ENCODE results near the gene SLC25A52.
A peak's percentile ranks its signal among the peaks of the same experiment; 100 is the strongest.
"Not testable (repeated sequence)": the region's sequence is repeated elsewhere in the genome, so short reads cannot be mapped to it uniquely, and the experiment has no call there.

The SLC25A52 gene

DNA sequence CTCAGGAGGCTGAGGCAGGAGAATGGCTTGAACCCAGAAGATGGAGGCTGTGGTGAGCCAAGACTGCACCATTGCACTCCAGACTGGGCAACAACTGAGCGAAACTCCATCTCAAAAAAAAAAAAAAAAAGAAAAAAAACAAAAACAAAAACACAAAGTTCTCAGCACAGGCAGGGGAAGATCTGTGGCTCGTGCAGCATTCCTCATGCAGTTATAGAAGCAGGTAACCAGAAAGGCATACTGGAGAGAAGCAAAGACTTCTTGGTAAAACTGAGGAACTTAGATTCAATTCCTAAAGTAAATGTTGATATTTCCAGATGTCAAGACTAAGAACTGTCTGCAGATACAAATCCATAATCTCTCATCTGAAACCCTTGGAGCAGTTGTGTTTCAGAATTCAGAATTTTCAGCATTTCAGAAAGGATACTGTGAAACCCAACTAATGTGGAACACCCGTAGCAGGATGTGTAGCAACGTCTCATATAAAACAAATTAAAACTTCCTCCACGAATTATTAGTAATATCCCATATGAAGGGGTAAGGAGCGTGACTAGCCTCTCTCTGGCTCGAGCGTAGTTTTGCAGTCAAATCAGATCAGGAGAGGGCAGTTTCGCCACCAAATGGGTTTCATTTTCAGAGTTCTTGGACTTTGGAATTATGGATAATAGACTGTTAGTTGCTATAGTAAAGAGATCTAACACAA is 13.2 kb upstream of the SLC25A52 start:
- DNase-seq (ENCODE audit: low read depth) = no peak

DNA sequence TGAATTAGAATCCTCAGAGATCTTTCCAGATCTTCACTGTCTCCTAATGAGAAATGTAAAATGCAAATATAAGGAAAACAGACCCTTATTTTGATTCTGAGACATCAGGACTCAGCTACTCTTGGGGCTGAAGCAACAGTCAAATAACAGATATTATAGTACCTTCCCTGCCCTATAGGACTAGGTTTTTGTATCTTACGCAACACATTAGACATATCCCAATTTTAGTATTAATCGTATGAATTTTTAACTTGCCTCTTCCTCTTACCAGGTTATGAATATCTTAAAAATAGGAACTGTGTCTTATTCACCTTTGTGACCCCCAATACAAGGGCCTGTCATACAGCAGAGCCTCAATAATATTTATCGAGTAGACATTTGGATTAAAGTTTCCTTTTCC is 12.0 kb upstream of the SLC25A52 start:
- no peak for DNase-seq (ENCODE audit: low read depth)
- H3K4me3 ChIP-seq (ENCODE audit: low read depth, low read length) = no peak overlapping the region
- TF ChIP-seq, protein P1, sequence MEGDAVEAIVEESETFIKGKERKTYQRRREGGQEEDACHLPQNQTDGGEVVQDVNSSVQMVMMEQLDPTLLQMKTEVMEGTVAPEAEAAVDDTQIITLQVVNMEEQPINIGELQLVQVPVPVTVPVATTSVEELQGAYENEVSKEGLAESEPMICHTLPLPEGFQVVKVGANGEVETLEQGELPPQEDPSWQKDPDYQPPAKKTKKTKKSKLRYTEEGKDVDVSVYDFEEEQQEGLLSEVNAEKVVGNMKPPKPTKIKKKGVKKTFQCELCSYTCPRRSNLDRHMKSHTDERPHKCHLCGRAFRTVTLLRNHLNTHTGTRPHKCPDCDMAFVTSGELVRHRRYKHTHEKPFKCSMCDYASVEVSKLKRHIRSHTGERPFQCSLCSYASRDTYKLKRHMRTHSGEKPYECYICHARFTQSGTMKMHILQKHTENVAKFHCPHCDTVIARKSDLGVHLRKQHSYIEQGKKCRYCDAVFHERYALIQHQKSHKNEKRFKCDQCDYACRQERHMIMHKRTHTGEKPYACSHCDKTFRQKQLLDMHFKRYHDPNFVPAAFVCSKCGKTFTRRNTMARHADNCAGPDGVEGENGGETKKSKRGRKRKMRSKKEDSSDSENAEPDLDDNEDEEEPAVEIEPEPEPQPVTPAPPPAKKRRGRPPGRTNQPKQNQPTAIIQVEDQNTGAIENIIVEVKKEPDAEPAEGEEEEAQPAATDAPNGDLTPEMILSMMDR (IDR thresholded peaks at IDR 0.05; ENCODE audit: insufficient read depth, low read depth, low read length, missing control alignments) = no peak

More for the DNA sequence above, 13.2 kb upstream of the SLC25A52 start:
- TF ChIP-seq, protein P1 (IDR thresholded peaks at IDR 0.05; ENCODE audit: insufficient read depth, low read depth, low read length, missing control alignments) = no peak
- no peak overlapping the region for H3K4me3 ChIP-seq (ENCODE audit: low read depth, low read length)

DNA sequence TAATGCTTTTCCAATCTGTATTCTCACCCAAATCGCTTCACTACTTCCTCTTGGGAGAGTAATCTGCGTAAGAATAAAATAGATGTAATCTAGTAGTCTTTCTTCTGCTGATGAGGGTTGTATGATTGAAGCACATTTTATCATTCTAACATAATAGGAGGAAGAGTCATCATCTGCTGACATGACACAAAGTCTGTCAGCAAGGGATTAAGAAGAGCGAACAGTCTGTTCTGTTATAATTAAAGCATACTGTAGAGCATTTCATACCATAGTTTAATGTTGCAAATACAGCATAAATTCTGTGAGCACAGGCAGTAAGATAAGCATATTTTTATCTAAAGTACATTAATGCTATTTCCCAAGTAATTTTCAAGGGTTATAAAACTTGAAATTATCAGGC is 10.4 kb downstream of the SLC25A52 start:
- no peak for DNase-seq (ENCODE audit: low read depth)
- TF ChIP-seq, protein P1 (IDR thresholded peaks at IDR 0.05; ENCODE audit: insufficient read depth, low read depth, low read length, missing control alignments) = no peak

DNA sequence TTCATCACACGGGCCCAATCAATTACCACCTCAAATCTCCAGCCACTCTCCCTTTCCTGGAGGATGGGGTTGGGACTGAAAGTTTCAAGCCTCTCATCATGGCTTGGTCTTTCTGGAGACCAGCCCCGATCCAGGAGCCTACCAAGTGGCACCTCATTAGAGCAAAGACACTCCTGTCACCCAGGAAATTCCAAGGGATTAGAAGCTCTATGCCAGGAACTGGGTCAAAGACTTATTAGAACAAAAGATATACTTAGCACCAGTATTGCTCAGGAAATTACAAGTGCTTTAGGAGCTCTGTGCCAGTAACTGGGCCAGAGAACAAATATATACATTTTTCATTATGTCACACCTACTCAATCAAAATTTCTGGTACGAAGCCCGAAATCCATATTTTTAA is 14.3 kb downstream of the SLC25A52 start:
- TF ChIP-seq, protein P1 (IDR thresholded peaks at IDR 0.05; ENCODE audit: insufficient read depth, low read depth, low read length, missing control alignments) = no peak
- H3K4me3 ChIP-seq (ENCODE audit: low read depth, low read length) = no peak overlapping the region
- DNase-seq (ENCODE audit: low read depth) = no peak

More for the DNA sequence above, 10.4 kb downstream of the SLC25A52 start:
- no peak overlapping the region for H3K4me3 ChIP-seq (ENCODE audit: low read depth, low read length)

DNA sequence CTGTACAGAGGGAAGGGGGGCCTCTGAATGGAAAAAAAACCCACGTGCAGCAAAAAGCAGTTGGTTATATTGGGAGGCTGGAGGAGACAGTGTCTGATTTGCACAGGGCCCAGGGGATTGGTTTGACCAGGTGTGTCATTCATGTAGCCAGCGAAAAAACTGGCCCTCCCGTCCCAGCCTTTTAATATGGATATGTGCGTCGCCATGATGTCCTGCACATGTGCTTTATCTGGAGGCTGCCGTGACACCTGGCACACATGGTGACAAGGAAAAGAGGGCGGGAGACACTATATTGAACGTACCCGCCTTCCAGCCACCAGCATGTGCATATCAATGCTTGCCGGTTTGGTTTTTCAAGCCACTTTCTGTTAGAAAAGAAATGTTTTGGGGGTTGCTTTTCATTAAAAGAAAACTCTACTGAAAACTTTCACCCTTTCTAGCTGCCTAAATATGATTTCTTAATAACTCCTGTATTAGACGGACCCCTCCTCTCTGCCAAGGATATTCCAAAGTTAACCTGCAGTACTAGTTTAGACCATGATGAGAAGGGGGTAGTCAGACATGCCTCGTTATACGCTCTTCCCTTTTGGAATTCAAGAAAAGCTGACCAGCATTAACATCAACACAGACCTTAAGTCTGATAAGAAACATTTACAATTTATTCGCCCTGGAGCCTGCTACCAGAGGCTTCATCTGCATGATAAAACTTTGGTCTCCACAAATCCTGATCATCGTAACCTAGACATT is 16.2 kb downstream of the SLC25A52 start:
- no peak overlapping the region for H3K4me3 ChIP-seq (ENCODE audit: low read depth, low read length)
- TF ChIP-seq, protein P1 (IDR thresholded peaks at IDR 0.05; ENCODE audit: insufficient read depth, low read depth, low read length, missing control alignments) = no peak
- DNase-seq (ENCODE audit: low read depth) = no peak

DNA sequence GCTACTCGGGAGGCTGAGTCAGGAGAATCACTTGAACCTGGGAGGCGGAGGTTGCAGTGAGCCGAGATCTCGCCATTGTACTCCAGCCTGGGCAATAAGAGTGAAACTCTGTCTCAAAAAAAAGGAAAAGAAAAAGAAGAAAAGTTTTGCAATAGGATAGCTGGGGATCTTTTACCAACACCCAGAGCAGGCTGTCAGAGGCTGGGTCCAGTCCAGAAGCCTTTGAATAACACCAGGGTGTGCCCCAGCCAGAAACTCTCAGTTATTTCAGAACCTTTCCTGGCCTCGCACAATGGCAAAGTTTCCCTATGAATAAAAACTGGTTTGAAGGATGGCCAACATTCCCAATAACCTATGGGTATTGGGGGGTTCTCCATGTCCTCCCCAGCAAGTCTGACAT is 17.1 kb downstream of the SLC25A52 start:
- DNase-seq (ENCODE audit: low read depth); H3K4me3 ChIP-seq (ENCODE audit: low read depth, low read length): not testable (repeated sequence)

DNA sequence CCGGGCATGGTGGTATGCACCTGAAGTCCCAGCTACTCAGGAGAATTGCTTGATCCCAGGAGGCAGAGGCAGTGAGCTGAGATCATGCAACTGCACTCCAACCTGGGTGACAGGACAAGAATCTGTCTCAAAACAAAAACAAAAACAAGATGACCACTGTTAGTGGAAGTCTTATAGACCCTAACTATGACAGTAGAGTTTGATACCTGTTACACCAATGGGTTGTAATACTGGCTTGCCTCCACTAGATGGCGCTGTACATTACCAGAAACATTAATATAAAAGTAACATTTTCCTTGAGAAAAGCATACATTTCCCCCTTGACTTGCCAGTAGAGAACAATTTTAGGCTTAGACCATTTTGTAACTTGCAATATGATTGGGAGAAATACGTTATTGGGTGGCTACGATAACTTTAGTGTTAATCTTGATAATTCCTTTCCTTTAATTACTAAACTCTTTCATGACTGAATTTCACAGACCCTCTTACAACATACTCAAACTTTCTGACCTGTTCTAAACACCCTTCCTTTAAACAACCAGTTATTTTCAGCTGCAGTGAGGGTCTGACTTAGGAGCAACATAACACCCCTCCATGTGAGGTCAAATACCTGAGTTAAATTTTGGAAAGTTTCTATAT is 19.5 kb downstream of the SLC25A52 start:
- TF ChIP-seq, protein P1 (IDR thresholded peaks at IDR 0.05; ENCODE audit: insufficient read depth, low read depth, low read length, missing control alignments) = peak; percentile 66
- peak; percentile 59 for DNase-seq (ENCODE audit: low read depth)
- no peak overlapping the region for H3K4me3 ChIP-seq (ENCODE audit: low read depth, low read length)

All from GM12865 (cell line).